ENCODE results near the gene HPX.

The HPX gene

GRCh38 chr11:6440906-6441358, at the start of gene HPX:
HPX (minus strand) TSS chr11:6440987; CDS start chr11:6440963, 24 bp downstream.
- no peak for TF ChIP-seq CTCF (conservative IDR thresholded peaks at IDR 0.05; ENCODE audit: low read length)
- no peak within 1 kb of the TSS for H3K4me3 ChIP-seq (ENCODE audit: low read length)

GRCh38 chr11:6489306-6489705, 48.5 kb upstream of the HPX start:
- H3K4me3 ChIP-seq (ENCODE audit: low read length) = no peak overlapping the region
- no peak for DNase-seq (ENCODE audit: low read depth)
- TF ChIP-seq CTCF (conservative IDR thresholded peaks at IDR 0.05; ENCODE audit: low read length) = no peak

More at GRCh38 chr11:6440906-6441358, at the start of gene HPX:
- DNase-seq (ENCODE audit: low read depth) = no peak

GRCh38 chr11:6488821-6489220, 48.0 kb upstream of the HPX start:
- no peak for DNase-seq (ENCODE audit: low read depth)
- H3K4me3 ChIP-seq (ENCODE audit: low read length) = no peak overlapping the region
- TF ChIP-seq CTCF (conservative IDR thresholded peaks at IDR 0.05; ENCODE audit: low read length) = no peak

- no peak for TF ChIP-seq CTCF (conservative IDR thresholded peaks at IDR 0.05; ENCODE audit: low read length)
- no peak overlapping the region for H3K4me3 ChIP-seq (ENCODE audit: low read length)
Observed at GRCh38 chr11:6488342-6488741, 47.6 kb upstream of the HPX start.

GRCh38 chr11:6486938-6487337, 46.2 kb upstream of the HPX start:
- no peak for DNase-seq (ENCODE audit: low read depth)
- no peak for TF ChIP-seq CTCF (conservative IDR thresholded peaks at IDR 0.05; ENCODE audit: low read length)
- no peak overlapping the region for H3K4me3 ChIP-seq (ENCODE audit: low read length)

More at GRCh38 chr11:6488342-6488741, 47.6 kb upstream of the HPX start:
- no peak for DNase-seq (ENCODE audit: low read depth)

GRCh38 chr11:6486256-6486655, 45.5 kb upstream of the HPX start:
- DNase-seq (ENCODE audit: low read depth) = no peak
- H3K4me3 ChIP-seq (ENCODE audit: low read length) = no peak overlapping the region
- no peak for TF ChIP-seq CTCF (conservative IDR thresholded peaks at IDR 0.05; ENCODE audit: low read length)

- no peak for DNase-seq (ENCODE audit: low read depth)
- no peak for TF ChIP-seq CTCF (conservative IDR thresholded peaks at IDR 0.05; ENCODE audit: low read length)
- H3K4me3 ChIP-seq (ENCODE audit: low read length) = no peak overlapping the region
Observed at GRCh38 chr11:6485661-6486060, 44.9 kb upstream of the HPX start.
